ENCODE measurements around the gene VPS8. TPM values are rescaled to one million over a fixed set of nuclear protein-coding genes. Genes with fewer than 3 reads are reported as not detected.

The VPS8 gene
- total and polyA plus RNA-seq, 2 of the 8 experiments (the other 6 are each of a cell fraction or from before 2014, with no cell fraction given) = 13.0 to 41.0 TPM

- TF ChIP-seq CHD7 (IDR thresholded peaks at IDR 0.05; ENCODE audit: insufficient replicate concordance, low read length) (no peak), E2F6 (IDR thresholded peaks at IDR 0.05) (no peak), SP2 (IDR thresholded peaks at IDR 0.05; ENCODE audit: low read length) (no peak), POU5F1 (IDR thresholded peaks at IDR 0.05; ENCODE audit: low read depth, low read length) (no peak), RAD21 (IDR thresholded peaks at IDR 0.05 in 1 of 2, conservative IDR thresholded peaks at IDR 0.05 in 1 of 2; ENCODE audit: low read depth in 2 of 2, low read length in 2 of 2) (no peak), EZH2 (IDR thresholded peaks at IDR 0.05; ENCODE audit: low read depth, low read length, severe bottlenecking) (no peak), RFX5 (IDR thresholded peaks at IDR 0.05; ENCODE audit: borderline replicate concordance, low read depth, low read length) (no peak), CTBP2 (IDR thresholded peaks at IDR 0.05; ENCODE audit: borderline replicate concordance, insufficient read depth, insufficient read length, low read length) (no peak), ASH2L (IDR thresholded peaks at IDR 0.05; ENCODE audit: low read length) (no peak), NANOG (IDR thresholded peaks at IDR 0.05; ENCODE audit: insufficient read depth, low read depth, low read length, poor library complexity, severe bottlenecking) (no peak), CREB1 (IDR thresholded peaks at IDR 0.05) (no peak)
Observed at GRCh38 chr3:184798120-184798519, 13.8 kb upstream of the VPS8 start (continued).
